Activated T-helper 17 cell treated with anti-CD3 and anti-CD28 coated beads, Interleukin-2, amount 50 U/mL, for 72 hours (primary cell): ENCODE measurements around the gene HOXB7. TPM values are rescaled to one million over a fixed set of nuclear protein-coding genes. Genes with fewer than 3 reads are reported as not detected.

ENCODE experiments used
- ATAC-seq: fragments of 150-1000 bp; cut with Tn5 transposase; replicated peaks from 2 replicates; pipeline ENCODE4 v1.10.0; 2021; ENCODE audit warnings: mild to moderate bottlenecking, moderate library complexity
- H3K27ac Mint-ChIP-seq: one replicate; pipeline ENCODE4 v1.8.0; 2022; ENCODE audit warnings: mixed read lengths
- H3K27me3 Mint-ChIP-seq: one replicate; pipeline ENCODE4 v1.8.0; 2022; ENCODE audit warnings: mixed read lengths
- H3K36me3 Mint-ChIP-seq: one replicate; pipeline ENCODE4 v1.8.0; 2022; ENCODE audit warnings: low read depth, mild to moderate bottlenecking, mixed read lengths
- H3K4me1 Mint-ChIP-seq: one replicate; pipeline ENCODE4 v1.8.0; 2022; ENCODE audit warnings: mixed read lengths
- H3K4me3 Mint-ChIP-seq: one replicate; pipeline ENCODE4 v1.8.0; 2022; ENCODE audit warnings: mild to moderate bottlenecking, mixed read lengths
- H3K9me3 Mint-ChIP-seq: one replicate; pipeline ENCODE4 v1.8.0; 2022; ENCODE audit warnings: mixed read lengths
- total RNA-seq, 2 donors: library from RNA; stranded (reverse); gene quantifications; one replicate each; pipeline ENCODE4 v1.2.3, GENCODE V29; 2022

The HOXB7 gene
- total RNA-seq, 2 donors from 2014 or later: 0.95 TPM; not detected in 1

GRCh38 chr17:48601207-48601538, 9.6 kb downstream of the HOXB7 start:
- H3K27ac Mint-ChIP-seq: no peak overlapping the region
- H3K36me3 Mint-ChIP-seq: no peaks in the 10 kb centered on the region
- H3K9me3 Mint-ChIP-seq: no peaks in the 10 kb centered on the region
- H3K27me3 Mint-ChIP-seq: peaks cover 77% of the 10 kb centered on the region
- H3K4me3 Mint-ChIP-seq: no peak overlapping the region
- ATAC-seq: no peak
- H3K4me1 Mint-ChIP-seq: peaks cover 10% of the 10 kb centered on the region

DNA sequence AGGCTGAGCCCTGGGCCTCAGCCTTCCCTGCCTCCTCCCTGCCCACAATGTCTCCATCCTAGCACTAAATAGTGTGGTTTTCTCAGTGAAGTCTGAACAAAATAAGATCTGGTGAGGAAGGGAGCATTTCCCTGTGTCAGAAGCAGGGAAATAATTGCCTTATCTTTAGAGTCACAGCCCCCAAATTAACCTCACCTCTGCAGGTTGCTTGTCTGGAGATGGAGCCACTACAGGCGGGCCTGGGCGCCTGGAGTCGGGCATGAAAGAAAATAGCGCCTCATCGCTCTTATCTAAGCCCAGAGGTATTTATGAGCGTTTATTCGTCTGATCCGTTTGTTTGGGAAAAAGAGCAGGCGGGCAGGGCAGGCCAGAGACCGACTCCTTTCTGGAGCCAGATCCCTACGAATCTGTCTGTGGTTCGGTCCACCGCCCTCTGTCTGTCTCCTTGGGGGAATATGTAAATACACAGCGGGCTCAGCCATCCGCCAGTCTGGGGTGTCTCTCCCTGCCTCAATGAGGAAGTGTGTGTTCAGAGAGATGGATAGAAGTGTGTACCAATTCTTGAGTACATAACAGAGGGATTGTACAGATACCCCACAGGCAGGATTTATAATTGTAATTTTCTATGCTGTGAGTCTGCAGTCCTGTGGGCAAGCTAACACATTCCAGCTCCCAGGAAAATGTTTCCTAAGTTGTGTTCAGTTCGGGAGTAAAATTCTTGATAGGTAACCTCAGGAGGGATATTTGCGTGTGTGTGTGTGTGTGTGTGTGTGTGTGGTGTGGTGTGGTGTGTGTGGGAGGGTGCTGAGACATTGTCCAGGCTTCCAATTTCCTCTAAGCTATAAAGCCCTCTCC, 10.3 kb downstream of the HOXB7 start:
- Mint-ChIP-seq H3K27me3 (peaks cover 82% of the 10 kb centered on the region), H3K27ac (no peak overlapping the region), H3K9me3 (no peaks in the 10 kb centered on the region), H3K4me3 (no peak overlapping the region), H3K4me1 (peaks cover 11% of the 10 kb centered on the region), H3K36me3 (no peaks in the 10 kb centered on the region)
- ATAC-seq: no peak

DNA sequence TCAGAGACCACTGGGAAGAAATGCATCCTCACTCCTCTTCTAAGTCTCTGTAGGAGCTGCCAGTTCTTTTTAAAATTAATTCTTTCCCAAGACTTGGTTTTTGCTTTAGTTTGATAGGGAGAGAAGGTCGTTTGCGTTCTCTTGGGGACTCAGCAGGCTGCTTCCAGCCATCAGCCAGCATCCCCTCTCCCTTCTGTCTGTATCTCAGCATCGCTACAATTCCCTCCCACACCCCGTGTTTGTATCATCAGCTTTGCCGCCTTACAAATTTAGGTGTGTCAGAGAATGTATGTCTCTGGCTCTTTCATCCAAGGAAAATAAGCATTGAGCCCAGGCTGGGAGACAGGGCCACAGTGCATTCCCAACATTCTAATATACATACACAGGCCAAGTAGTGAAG, 11.5 kb downstream of the HOXB7 start:
- no peak for ATAC-seq
- H3K27ac Mint-ChIP-seq: no peak overlapping the region
- H3K36me3 Mint-ChIP-seq: no peaks in the 10 kb centered on the region
- peaks cover 11% of the 10 kb centered on the region for H3K4me1 Mint-ChIP-seq
- H3K27me3 Mint-ChIP-seq: peaks cover 80% of the 10 kb centered on the region
- no peak overlapping the region for H3K4me3 Mint-ChIP-seq
- no peaks in the 10 kb centered on the region for H3K9me3 Mint-ChIP-seq

GRCh38 chr17:48598736-48599135, 12.1 kb downstream of the HOXB7 start:
- peaks cover 73% of the 10 kb centered on the region for H3K27me3 Mint-ChIP-seq
- no peak overlapping the region for H3K27ac Mint-ChIP-seq
- no peaks in the 10 kb centered on the region for H3K9me3 Mint-ChIP-seq
- peak overlapping the region; percentile 67 for H3K4me3 Mint-ChIP-seq
- no peak for ATAC-seq
- H3K36me3 Mint-ChIP-seq: no peaks in the 10 kb centered on the region
- peaks cover 11% of the 10 kb centered on the region for H3K4me1 Mint-ChIP-seq

GRCh38 chr17:48597778-48598631, 12.8 kb downstream of the HOXB7 start:
- Mint-ChIP-seq H3K9me3 (no peaks in the 10 kb centered on the region), H3K4me1 (peaks cover 11% of the 10 kb centered on the region), H3K36me3 (no peaks in the 10 kb centered on the region), H3K27me3 (peaks cover 67% of the 10 kb centered on the region), H3K4me3 (peak overlapping the region; percentile 67), H3K27ac (no peak overlapping the region)
- peak; percentile 55 for ATAC-seq

DNA sequence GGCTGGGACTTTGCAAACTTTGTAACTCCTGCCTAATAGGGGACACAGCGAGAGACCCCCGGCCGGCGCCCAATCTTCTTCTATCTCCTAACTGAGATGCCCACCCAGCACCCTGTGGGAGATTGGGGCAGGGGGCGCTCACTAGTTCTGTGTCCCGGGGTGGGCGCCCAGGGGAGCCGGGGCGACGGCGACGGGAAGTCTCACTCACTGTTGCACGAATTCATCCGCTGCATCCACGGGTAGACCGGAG, 13.4 kb downstream of the HOXB7 start:
- ATAC-seq: no peak
- peak overlapping the region; percentile 67 for H3K4me3 Mint-ChIP-seq
- peaks cover 68% of the 10 kb centered on the region for H3K27me3 Mint-ChIP-seq
- peaks cover 16% of the 10 kb centered on the region for H3K4me1 Mint-ChIP-seq
- H3K36me3 Mint-ChIP-seq: no peaks in the 10 kb centered on the region
- H3K27ac Mint-ChIP-seq: no peak overlapping the region
- H3K9me3 Mint-ChIP-seq: no peaks in the 10 kb centered on the region

DNA sequence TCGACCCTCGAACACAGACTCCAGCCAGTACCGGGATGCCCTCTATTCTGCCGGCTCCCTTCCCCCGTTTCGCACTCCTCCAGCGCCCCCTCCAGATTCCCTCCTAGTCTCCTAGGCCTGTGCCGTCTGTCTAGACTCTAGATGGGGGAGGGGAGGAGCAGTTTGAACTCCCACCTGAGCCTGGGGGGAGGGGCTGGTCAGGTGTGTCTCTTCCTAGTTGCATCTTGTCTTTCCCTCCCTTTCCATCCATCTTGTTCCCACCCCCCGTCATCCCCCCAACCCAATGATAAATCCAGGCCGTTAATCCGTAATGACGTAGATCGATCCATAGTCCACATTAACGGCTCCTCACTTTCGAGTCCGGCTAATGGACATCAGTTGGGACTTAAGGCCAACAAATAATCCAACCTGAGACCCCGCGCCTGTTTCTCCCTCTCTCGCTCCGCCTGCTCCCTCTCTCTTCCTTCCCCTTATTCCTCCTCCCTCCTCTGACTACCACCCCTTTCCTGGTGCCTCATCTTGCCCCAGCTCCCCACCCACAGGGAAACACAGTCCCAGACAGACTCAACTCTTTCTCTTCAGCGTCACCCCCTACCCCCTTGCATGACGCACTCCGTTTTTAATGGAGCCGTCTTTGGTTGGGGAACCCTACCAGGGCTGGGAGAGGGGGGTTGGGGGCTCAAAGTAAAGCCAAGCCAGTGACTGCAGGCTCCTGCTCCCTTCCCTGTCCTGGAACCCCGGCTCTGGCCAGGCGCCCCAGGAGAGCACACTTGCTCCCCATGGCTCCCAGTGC, 13.9 kb downstream of the HOXB7 start:
- Mint-ChIP-seq H3K4me3 (peak overlapping the region; percentile 67), H3K27ac (no peak overlapping the region), H3K4me1 (peaks cover 16% of the 10 kb centered on the region), H3K9me3 (no peaks in the 10 kb centered on the region), H3K36me3 (no peaks in the 10 kb centered on the region), H3K27me3 (peaks cover 67% of the 10 kb centered on the region)
- no peak for ATAC-seq

GRCh38 chr17:48596000-48596734, 14.7 kb downstream of the HOXB7 start:
- H3K36me3 Mint-ChIP-seq: no peaks in the 10 kb centered on the region
- peaks cover 16% of the 10 kb centered on the region for H3K4me1 Mint-ChIP-seq
- ATAC-seq: peak; percentile 32
- H3K9me3 Mint-ChIP-seq: no peaks in the 10 kb centered on the region
- no peak overlapping the region for H3K27ac Mint-ChIP-seq
- peaks cover 73% of the 10 kb centered on the region for H3K27me3 Mint-ChIP-seq
- H3K4me3 Mint-ChIP-seq: peak overlapping the region; percentile 67

GRCh38 chr17:48595278-48595999, 15.4 kb downstream of the HOXB7 start:
- peak overlapping the region; percentile 67 for H3K4me3 Mint-ChIP-seq
- H3K36me3 Mint-ChIP-seq: no peaks in the 10 kb centered on the region
- peaks cover 16% of the 10 kb centered on the region for H3K4me1 Mint-ChIP-seq
- H3K27me3 Mint-ChIP-seq: peaks cover 71% of the 10 kb centered on the region
- H3K27ac Mint-ChIP-seq: no peak overlapping the region
- no peaks in the 10 kb centered on the region for H3K9me3 Mint-ChIP-seq
- ATAC-seq: no peak

DNA sequence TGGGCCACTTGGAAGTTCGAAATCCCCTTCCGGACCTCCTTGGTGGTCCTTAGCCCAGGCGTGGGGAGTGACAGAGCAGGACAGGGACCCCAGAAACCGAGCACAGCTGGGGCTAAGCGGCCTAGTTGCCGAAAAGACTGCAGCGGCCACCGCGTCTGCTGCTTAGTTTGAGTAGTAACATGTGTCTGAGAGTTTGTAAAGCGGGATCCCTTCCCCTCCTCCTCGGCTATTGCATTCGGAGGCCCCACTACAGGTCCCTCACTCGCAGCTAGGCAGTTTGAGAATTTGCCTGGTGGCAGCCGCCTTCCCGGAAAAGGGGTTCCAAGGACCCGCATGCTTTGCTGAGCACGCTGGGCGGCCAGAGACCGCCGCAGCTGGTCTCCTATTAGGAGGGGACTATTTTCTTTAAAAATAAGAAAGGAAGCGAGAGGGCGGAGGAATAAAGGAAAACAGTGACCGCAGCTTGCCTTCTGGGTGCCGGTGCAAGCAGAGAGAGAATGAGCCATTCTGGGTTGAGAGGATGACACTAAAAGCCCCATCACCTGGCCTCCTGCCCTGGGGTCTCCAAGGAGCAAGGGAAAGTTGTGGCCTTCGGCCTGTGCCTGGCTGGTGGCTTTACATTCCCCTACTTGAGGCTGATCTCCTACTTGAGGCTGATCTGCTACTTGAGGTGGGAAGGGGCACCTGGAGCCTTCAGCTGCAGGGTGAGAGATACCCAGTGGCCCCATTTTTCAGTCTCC, 16.1 kb downstream of the HOXB7 start:
- Mint-ChIP-seq H3K4me1 (peaks cover 16% of the 10 kb centered on the region), H3K27me3 (peaks cover 71% of the 10 kb centered on the region), H3K9me3 (no peaks in the 10 kb centered on the region), H3K4me3 (peak overlapping the region; percentile 67), H3K27ac (no peak overlapping the region), H3K36me3 (no peaks in the 10 kb centered on the region)
- no peak for ATAC-seq

DNA sequence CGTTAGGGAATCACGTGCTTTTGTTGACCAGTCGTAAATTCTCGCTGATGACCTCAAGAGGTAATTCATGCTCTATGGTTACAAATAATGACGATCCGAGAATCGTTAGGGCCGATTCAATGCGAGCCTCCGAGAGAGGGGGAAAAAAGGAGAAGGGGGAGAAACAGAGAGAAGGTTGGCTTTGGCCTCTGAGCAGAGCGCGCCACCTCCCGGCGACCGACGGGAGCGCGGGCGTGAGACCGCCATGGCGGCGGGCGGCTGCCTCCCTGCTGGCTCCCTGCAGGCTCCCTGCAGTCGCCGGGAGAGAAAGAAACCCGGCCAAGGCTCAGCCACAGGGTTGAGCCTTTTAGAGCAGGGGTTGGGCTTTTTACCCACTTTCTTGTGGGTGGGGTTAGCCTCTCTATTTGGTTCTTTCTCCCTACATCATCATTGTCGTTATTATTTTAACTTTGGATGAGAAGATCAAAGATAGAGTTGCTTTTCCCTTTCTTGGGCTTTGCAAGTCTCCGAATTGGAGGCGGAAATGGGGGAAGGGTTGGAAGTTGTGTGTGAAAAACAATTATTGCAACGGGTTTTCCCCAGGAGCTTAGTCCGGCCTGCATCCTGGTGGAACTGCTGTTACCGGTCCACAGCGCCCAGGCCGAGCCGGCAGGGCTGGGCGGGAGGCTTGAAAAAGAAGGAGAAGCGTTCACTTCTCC, 16.8 kb downstream of the HOXB7 start:
- H3K4me1 Mint-ChIP-seq: peaks cover 16% of the 10 kb centered on the region
- no peak overlapping the region for H3K27ac Mint-ChIP-seq
- peak; percentile 67 for ATAC-seq
- H3K36me3 Mint-ChIP-seq: no peaks in the 10 kb centered on the region
- peak overlapping the region; percentile 82 for H3K4me3 Mint-ChIP-seq
- no peaks in the 10 kb centered on the region for H3K9me3 Mint-ChIP-seq
- H3K27me3 Mint-ChIP-seq: peaks cover 70% of the 10 kb centered on the region

- Mint-ChIP-seq H3K9me3 (no peaks in the 10 kb centered on the region), H3K4me3 (peak within 1 kb of the TSS; percentile 82), H3K27me3 (peaks cover 70% of the 10 kb centered on the region), H3K36me3 (no peaks in the 10 kb centered on the region), H3K4me1 (peaks cover 16% of the 10 kb centered on the region), H3K27ac (no peak within 1 kb of the TSS)
- ATAC-seq: peak; percentile 40
These were observed 17.5 kb downstream of the HOXB7 start, which contains the start of gene HOXB5 for GRCh38 chr17:48593126-48593829. Gene HOXB5, minus strand, starts transcription at chr17:48593779. Its CDS starts 97 bp downstream, at chr17:48593682.
